ENCODE results near the gene SDF4.

DNA sequence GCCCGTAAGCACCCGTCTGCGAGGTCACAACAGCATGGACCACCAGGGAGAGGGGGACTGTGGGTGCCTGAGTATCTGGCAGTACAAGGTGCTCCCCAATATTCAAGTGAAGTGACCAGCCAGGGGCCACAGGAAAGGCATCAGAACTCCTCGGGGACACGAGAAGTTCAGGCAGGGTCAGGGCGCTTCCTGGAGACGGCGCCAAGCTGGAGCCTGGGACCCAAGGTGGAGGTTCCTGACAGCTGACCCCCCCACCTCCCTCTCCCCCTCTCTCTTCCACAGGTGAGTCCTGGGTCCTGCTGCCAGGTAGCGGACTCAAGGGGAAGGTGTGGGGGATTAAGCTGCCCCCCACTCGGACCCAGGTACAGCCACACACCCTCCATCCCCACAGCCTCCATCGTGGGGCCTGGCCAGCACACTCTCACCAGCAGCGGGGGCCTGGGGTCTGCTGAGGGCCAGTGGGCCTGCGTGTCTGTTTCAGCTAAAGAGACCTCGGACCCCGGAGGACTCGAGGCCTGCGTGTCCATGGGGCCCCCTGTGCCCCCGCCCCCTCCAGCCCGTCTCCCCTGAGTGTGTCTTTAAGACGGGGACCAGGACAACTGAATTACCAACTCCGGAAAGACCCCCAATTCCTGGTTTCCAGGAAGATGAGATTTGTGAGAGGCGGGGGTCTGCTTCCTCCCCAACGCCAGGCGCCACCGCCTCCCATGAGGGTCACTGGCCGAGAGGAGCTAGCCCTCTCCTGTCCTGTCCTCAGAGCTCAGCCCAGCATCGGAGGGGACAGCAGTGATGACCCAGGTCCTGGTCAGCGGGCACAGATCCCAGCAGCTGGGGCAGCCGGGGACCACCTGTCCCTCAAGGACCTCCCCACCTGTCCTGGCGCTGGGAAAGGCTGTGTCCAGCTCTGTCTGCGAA is 31.6 kb downstream of the SDF4 start:
- TF ChIP-seq HDGF (IDR thresholded peaks at IDR 0.05; ENCODE audit: borderline replicate concordance) (no peak), SP1 (IDR thresholded peaks at IDR 0.05) (no peak), ZNF384 (IDR thresholded peaks at IDR 0.05) (no peak), SUZ12 (IDR thresholded peaks at IDR 0.05) (no peak), FOXM1 (IDR thresholded peaks at IDR 0.05; ENCODE audit: borderline replicate concordance) (no peak), ELF4 (IDR thresholded peaks at IDR 0.05) (no peak), FOXA1 (IDR thresholded peaks at IDR 0.05) (no peak), L3MBTL2 (conservative IDR thresholded peaks at IDR 0.05) (no peak), ARNT (IDR thresholded peaks at IDR 0.05) (no peak)
- TF ChIP-seq, protein P1, sequence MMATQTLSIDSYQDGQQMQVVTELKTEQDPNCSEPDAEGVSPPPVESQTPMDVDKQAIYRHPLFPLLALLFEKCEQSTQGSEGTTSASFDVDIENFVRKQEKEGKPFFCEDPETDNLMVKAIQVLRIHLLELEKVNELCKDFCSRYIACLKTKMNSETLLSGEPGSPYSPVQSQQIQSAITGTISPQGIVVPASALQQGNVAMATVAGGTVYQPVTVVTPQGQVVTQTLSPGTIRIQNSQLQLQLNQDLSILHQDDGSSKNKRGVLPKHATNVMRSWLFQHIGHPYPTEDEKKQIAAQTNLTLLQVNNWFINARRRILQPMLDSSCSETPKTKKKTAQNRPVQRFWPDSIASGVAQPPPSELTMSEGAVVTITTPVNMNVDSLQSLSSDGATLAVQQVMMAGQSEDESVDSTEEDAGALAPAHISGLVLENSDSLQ (IDR thresholded peaks at IDR 0.05), result no peak
